Cardiac fibroblast (primary cell): ENCODE results near the gene CPNE5.

ENCODE experiments used
- DNase-seq, 2 donors: peaks; one replicate each; pipeline versions ENCODE4 v3.0.0 to v3.0.0-alpha.2; 2010; ENCODE audit warnings: low read depth in 2 of 2
- H3K4me3 ChIP-seq, 2 donors: replicated peaks in 1 of 2; 1 replicate in 1 of 2; 2 replicates in 1 of 2; pipeline ENCODE4 v1.5.1; 2011; ENCODE audit warnings: low read depth in 2 of 2, low read length in 2 of 2, mild to moderate bottlenecking in 2 of 2, moderate library complexity in 1 of 2
- CTCF ChIP-seq: IDR thresholded peaks from one replicate; pipeline ENCODE4 v1.5.1; 2011; ENCODE audit warnings: low read depth, mild to moderate bottlenecking, low read length, inconsistent platforms

CPNE5 gene

GRCh38 chr6:36769183-36769675, 70.0 kb downstream of the CPNE5 start:
- no peak overlapping the region for H3K4me3 ChIP-seq
- TF ChIP-seq CTCF: no peak
- peak; percentile 37 to 49 for DNase-seq

- TF ChIP-seq CTCF: no peak
- no peak for DNase-seq
- no peak overlapping the region for H3K4me3 ChIP-seq
Observed at GRCh38 chr6:36766399-36766945, 72.8 kb downstream of the CPNE5 start.

- H3K4me3 ChIP-seq: no peak overlapping the region
- TF ChIP-seq CTCF: peak; percentile 96
- peak; percentile 87 to 90 for DNase-seq
Observed at GRCh38 chr6:36765594-36766398, 73.4 kb downstream of the CPNE5 start.

- no peak overlapping the region for H3K4me3 ChIP-seq
- TF ChIP-seq CTCF: no peak
- no peak for DNase-seq
Observed at GRCh38 chr6:36765190-36765589, 74.1 kb downstream of the CPNE5 start.

GRCh38 chr6:36762123-36762522, 77.1 kb downstream of the CPNE5 start:
- TF ChIP-seq CTCF: no peak
- H3K4me3 ChIP-seq: no peak overlapping the region
- DNase-seq: no peak

GRCh38 chr6:36760685-36761435, 78.4 kb downstream of the CPNE5 start:
- TF ChIP-seq CTCF: no peak
- no peak overlapping the region for H3K4me3 ChIP-seq
- no peak for DNase-seq
